GM19438 (cell line): ENCODE results near the gene PMM2.

Source experiments
- ATAC-seq: cut with Tn5 transposase; IDR thresholded peaks from one replicate; pipeline ENCODE4 v1.9.1; 2021; ENCODE audit warnings: low read depth; ENCODE audit not compliant: unreplicated experiment

PMM2 gene

DNA sequence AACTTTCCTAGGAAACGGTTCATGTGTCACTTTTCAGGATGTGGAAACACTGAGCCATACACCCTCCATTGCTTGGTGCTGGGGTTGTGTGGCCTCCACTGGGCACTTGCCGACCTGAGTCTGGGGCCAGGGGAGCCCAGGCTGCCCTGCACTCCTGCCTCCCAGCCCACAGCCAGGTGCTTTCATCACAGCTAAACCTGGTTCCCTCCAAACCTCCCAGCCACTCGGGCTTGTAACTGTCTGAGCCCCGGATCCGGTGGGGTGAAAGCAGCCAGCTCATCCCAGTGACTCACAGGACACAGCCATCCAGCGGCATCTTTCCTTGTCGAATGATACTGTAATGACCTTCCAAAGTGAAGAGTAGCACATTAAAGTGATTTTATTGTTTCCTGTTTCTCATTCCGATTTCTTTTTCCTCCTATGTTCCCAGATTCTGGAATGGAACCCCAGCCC lies 51.3 kb downstream of the PMM2 start:
- ATAC-seq, result no peak

- no peak for ATAC-seq
Observed at GRCh38 chr16:8849411-8850011, 51.9 kb downstream of the PMM2 start.

DNA sequence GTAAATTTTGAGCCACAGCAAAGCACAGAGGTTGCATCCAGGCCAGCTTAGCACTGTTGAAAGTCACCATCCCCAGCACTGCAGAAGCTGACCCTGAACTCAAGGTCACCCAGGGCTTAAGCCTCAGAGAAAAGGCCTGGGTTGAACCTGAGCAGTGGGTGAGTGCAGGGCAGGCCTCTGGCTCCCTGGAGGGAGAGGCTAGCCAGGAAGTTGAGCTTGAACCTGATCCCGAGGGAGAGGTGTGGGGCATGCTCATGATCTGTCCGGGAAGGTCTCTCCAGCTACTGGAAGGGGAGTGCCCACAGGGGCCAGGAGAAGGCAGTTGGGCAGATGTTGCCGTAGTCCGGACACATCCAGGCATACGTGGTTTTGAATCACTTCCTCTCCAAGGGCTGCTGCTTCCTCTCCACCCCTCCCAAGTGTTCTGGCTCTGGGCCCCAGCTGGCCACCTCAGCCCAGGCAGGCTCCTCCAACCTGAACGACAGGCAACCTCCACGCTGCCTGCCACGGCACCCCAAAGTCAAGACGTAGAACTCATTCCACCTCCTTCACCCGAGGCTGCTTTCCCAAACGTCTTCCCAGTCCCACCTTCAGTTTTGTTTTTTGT lies 52.7 kb downstream of the PMM2 start:
- no peak for ATAC-seq

- no peak for ATAC-seq
Observed at GRCh38 chr16:8851761-8852403, 54.2 kb downstream of the PMM2 start.

DNA sequence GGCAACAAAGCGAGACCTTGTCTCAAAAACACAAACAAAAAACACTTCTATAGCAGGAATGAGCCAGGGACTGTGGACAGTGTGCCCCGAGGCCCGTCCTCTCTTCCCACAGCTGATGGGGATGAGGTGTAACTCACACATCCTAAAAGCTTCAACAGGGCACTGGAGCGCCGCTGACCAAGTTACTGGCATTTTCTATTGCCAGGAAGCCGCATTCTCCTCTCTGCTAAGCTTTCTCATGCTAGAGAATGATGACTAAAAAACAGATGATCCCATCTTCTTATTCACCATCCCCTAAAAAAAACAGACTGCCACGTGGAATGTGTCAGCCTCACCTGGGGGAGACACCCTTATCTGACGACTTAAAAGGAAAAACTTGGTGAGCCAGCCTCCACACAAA lies 54.9 kb downstream of the PMM2 start:
- ATAC-seq, result no peak

GRCh38 chr16:8853150-8853549 lies 55.5 kb downstream of the PMM2 start:
- ATAC-seq, result no peak

DNA sequence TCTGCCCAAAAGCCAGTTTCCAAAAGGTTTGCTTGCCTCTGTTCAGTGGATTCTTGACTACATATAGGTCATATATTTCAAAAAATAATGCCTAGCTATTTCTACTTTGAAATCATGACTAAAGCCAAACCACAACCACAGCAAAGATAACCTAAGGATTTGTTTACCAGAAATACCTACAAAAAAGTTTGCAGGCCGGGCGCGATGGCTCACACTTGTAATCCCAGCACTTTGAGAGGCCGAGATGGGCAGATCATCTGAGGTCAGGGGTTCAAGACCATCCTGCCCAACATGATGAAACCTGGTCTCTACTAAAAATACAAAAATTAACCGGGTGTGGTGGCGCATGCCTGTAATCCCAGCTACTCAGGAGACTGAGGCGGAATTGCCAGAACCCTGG lies 56.0 kb downstream of the PMM2 start:
- ATAC-seq, result no peak

- no peak for ATAC-seq
Observed at GRCh38 chr16:8854298-8854948, 56.8 kb downstream of the PMM2 start.

DNA sequence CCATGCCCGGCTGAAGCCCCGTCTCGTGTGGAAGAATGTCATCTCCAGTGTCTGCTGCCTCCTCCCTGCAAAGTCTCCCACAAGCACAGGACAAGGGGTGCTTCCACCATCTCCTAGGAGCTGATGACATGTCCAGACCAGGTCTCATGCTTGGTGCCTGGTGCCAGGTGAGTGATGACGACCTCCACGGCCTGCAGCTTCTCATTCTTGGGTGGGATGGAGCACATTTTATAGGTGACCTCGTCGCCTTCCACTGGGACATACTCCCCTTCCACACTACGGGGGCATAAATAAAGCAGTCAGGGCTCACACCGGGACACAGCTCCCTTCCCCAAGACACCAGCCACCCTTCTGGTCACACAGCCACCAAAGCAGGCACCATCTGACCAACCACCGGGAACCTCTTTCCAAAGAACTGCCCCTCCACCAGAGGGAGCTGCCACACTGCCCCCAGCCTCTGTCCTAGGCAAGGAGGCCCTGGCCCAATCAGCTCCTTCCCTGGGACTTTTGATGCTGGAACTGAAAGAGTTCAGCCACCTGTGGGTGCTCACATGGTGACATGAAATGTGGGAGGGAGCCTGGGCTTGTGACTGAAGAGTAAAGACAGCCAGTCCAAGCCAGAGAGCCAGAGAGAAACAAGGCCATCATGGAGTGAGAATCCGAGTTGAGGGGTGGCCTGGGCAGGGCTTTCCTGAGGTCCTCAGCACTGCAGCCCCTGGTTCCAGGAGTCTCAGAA lies 57.6 kb downstream of the PMM2 start:
- ATAC-seq, result no peak

DNA sequence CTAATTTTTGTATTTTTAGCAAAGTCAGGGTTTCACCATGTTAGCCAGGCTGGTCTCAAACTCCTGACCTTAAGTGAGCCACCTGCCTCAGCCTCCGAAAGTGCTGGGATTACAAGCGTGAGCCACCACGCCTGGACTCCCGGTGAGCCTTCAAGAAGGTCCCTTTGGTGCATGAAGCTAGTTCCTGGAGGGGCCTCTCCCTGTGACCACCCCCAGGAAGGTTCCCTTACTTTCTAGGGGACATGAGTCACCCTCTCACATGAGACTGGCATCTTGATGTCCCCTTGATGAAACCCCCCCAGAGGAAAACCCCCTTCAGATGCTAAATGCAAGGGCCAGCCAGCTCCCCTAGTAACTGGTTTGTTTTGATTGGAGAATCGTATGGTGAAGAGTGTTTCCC lies 58.3 kb downstream of the PMM2 start:
- ATAC-seq, result no peak

DNA sequence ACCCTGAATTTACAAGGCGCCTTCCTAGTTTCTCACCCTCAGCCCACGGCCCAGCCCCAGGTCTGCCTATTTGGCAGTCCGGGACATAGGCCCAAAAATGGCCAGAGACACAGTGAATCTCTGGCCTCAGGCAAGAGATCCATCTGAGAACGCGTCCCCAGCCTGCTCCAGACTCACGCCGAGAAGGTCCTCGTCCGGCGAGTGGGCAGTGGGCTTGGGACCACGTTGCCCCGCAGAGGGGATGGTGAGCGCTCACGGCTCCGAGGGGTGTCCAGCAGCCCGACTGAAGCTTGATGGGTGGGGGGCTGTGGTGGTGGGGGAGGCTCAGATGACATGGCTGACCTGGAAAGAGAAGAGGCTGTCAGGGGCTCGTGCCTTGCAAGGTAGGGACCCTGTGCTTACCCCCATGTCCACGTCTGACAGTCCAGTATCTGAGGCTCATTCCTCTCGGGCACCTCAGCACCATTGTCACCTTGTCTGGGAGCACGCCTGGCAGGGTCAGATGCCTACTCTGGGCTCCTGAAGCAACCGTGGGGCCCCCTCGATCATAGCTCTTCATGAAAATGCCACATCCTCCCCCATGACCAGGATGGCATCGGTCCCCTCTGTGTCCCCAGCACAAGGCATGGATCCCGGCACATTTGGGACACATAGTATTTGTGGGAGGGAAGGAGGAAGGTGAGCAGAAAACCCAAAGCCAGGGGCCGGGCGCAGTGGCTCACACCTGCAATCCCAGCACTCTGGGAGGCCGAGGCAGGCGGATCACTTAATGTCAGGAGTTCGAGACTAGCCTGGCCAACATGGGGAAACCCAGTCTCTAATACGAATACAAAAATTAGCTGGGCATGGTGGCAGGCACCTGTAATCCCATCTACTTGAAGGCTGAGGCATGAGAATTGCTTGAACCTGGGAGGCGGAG lies 61.6 kb downstream of the PMM2 start:
- no peak for ATAC-seq

DNA sequence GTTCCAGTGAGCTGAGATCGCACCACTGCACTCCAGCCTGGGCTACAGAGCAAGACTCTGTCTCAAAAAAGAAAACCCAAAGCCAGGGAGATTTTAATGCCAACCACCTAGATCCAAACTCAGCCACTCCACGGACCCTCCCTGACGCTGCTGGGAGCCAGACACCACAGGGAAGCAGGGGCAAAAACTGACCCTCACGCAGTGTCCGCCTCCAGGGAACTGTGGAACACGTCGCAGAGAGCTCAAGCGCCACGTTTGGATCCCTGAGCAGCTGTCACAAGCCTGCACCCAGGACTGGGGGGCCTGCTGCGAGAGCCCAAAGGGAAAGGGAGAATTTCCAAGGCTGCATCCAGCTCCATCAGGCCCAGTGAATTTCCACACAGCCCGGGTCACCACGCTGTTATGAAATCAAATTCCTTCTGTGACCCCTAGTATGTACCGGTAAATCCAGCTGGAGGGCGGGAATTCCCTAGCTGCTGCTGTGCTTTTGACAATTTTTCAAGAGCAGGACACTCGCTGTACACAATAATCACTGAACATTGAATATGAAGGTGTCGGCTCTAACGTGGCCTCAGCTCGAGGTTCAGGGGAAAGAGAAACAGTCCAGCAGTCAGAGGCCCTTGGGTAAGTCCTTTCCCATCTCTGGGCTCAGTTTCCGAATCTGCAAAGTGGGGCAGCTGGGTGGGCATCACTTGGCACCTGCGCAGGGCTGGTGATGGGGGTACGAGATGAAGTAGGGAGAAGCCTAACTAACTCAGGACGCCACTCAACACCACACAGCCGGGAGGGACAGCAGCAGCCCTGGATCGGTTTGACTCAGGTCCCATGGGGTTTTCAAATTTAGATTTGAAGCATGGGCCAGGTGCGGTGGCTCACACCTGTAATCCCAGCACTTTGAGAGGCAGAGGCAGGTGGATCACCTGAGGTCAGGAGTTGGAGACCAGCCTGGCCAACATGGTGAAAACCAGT lies 62.6 kb downstream of the PMM2 start:
- ATAC-seq, result no peak

GRCh38 chr16:8861563-8862308 lies 64.1 kb downstream of the PMM2 start:
- ATAC-seq, result no peak

DNA sequence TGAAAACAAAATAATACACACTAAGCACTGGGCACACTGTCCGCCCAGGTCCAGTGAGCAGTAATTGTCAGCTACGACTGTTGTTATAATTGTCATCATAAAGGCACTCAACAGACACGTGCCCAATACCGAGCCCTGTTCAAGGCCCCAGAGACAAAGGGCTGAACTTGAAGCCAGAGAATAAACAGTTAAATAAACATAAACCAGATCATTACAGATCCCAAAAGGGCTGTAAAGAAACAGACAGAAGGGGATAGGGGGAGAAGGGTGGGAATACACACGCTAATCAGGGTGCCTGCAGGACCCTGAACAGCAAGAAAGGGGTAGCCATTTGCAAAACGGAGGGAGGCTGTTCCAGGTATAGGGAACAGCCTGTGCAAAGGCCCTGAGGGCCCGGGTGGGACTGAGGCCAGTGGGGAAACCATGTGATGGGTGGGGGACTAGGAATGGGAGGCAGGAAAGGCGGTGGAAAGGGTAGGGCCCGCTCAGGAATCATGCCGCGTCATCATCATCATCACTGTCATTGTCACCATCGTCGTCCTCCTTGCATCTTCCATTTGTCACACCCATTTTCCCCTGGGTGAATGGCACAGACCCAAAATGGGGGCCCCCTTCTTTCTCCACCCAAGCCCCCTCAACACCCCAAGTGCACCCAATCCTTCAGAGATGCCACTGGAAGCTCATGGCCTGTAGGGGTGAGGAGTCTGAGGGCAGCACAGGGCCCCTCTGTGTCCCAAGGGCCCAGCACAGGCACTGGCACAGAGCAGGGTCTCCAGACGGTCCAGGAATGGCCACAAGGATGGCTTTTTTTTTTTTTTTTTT lies 64.9 kb downstream of the PMM2 start:
- no peak for ATAC-seq

DNA sequence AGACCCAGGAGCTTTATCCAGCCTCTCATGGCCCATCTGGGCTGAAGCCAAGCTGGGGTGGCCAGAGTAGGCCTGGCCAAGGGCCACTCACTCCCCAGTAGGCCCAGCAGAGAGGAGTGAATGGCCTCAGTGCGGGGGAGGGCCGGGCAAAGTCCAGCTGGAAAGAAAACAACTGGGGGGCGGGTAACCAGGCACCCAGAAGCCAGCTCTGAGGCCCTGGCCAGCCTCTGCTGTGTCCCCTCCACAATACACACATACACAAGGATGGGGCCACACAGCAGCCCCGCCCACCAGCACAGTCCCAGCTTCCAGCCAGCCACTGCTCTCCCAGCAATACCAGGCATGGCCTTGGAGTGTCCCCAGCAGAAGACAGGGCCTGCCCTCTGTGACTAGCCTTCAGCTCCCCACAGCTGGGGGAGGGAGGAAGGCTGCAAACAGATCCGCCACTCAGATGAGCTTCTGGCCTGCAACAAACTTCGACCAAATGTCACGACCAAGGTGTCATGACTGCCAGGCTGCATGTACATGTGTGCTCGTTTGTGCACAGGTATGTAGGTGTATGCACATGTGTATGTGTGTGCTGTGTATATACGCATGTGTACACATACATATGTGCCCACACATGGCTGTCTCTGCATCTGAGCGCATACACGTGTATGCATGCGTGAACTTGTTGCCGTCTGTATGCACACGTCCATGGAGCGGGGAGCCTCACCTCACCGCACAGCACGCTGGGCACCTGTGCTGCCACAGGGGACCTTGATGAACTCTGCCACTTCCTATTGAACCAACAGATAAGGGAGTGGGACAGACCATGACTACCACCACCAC lies 66.2 kb downstream of the PMM2 start:
- no peak for ATAC-seq

DNA sequence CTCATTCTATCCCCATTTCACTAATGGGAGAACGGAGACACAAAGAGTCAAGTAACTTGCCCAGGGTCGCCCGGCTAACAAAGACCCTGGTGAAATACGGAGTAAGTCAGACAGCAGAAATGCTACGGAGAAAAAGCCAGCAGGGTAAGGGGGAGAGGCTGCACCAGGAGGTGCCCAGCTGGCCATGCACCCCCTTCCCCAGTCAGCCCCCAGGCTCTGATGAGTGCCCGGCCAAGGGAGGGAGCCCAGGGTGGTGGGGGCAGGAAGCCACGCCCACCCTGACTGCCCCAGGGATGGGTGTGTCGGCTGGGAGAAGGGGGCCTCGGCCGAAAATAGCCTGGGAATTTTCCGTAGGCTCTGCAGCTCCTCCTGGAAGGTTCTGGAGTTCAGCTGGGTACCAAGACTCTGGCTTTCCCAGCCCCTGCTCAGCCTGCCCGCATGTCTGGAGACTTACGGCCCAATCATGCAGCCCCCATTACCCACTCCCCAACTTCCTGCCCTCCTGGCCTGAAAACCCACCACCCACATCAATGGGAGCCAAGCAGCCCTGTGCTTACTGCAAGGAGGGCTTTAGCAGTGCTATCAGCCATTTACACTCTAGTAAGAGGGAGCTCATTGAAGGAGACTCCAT lies 67.0 kb downstream of the PMM2 start:
- ATAC-seq, result no peak
